PFSK-1 (cell line): ENCODE results near the gene UTP11.

ENCODE experiments used
- POLR2AphosphoS5 ChIP-seq: IDR thresholded peaks from 2 replicates; pipeline ENCODE4 v1.6.1; 2012; ENCODE audit warnings: low read depth, mild to moderate bottlenecking, control low read depth, low read length, moderate library complexity
- TAF1 ChIP-seq: IDR thresholded peaks from 2 replicates; pipeline ENCODE4 v1.6.1; 2012; ENCODE audit warnings: low read length, control low read depth, borderline replicate concordance; ENCODE audit not compliant: insufficient read depth

DNA sequence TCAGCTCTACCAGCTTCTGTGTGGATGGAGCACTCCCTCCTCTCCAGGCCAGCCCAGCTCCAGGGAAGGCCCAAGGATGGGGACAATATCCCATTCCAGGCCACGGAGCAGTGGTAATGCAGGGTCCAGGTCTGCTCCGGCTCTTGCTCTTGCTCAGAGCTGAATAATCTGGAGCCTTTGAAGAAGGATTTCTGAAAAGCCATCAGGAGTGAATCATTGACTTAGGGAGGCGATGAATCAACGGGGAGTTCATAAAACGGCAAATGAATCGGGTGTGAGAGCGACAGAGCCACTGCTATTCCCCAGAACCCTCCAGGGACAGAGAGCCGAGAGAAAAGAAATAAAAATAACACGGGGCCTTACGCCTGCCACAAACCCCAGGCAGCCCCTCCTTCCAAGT lies 26.3 kb downstream of the UTP11 start:
- TF ChIP-seq TAF1 (no peak), POLR2AphosphoS5 (no peak)
